Stimulated activated naive CD8-positive, alpha-beta T cell treated with anti-CD3 and anti-CD28 coated beads, Interleukin-15, amount 100 ng/mL, for 72 hours (primary cell): Measurements from ENCODE around the gene PFKL.
"Not testable (repeated sequence)": the region's sequence is repeated elsewhere in the genome, so short reads cannot be mapped to it uniquely, and the experiment has no call there.

Experiments
- ATAC-seq: fragments of 150-1000 bp; cut with Tn5 transposase; 2 replicates; pipeline ENCODE4 v1.10.0; 2021; ENCODE audit warnings: mild to moderate bottlenecking, moderate library complexity
- DNase-seq, 2 donors: peaks; one replicate each; pipeline ENCODE4 v3.0.0; 2021 to 2022
- H3K27ac Mint-ChIP-seq, 2 donors: one replicate each; pipeline ENCODE4 v1.8.0; 2022; ENCODE audit warnings: mild to moderate bottlenecking in 2 of 2, mixed read lengths in 2 of 2, moderate library complexity in 2 of 2
- H3K27me3 Mint-ChIP-seq: one replicate; pipeline ENCODE4 v1.8.0; 2022; ENCODE audit warnings: mixed read lengths
- H3K4me1 Mint-ChIP-seq: one replicate; pipeline ENCODE4 v1.8.0; 2022; ENCODE audit warnings: mild to moderate bottlenecking, mixed read lengths
- H3K4me3 Mint-ChIP-seq, 2 donors: one replicate each; pipeline ENCODE4 v1.8.0; 2022; ENCODE audit warnings: mild to moderate bottlenecking in 2 of 2, mixed read lengths in 2 of 2, moderate library complexity in 1 of 2
- H3K9me3 Mint-ChIP-seq, 2 donors: one replicate each; pipeline ENCODE4 v1.8.0; 2022; ENCODE audit warnings: mixed read lengths in 2 of 2

Gene PFKL

GRCh38 chr21:44269090-44269489, 30.8 kb upstream of the PFKL start:
- no peak for DNase-seq
- Mint-ChIP-seq H3K27me3 (no peaks in the 10 kb centered on the region), H3K27ac (no peak overlapping the region), H3K4me3 (no peak overlapping the region), H3K4me1 (no peaks in the 10 kb centered on the region), H3K9me3 (no peaks in the 10 kb centered on the region)
- no peak for ATAC-seq

GRCh38 chr21:44271558-44272283, 28.1 kb upstream of the PFKL start:
- H3K27ac Mint-ChIP-seq: peak overlapping the region in 1 of 2 donors; percentile 64
- DNase-seq (no peak), ATAC-seq (no peak)
- H3K27me3 Mint-ChIP-seq: no peaks in the 10 kb centered on the region
- H3K4me3 Mint-ChIP-seq: no peak overlapping the region
- H3K4me1 Mint-ChIP-seq: no peaks in the 10 kb centered on the region
- no peaks in the 10 kb centered on the region for H3K9me3 Mint-ChIP-seq

- no peak for DNase-seq
- Mint-ChIP-seq H3K27ac (peak overlapping the region in 1 of 2 donors; percentile 64), H3K9me3 (no peaks in the 10 kb centered on the region), H3K27me3 (no peaks in the 10 kb centered on the region), H3K4me1 (no peaks in the 10 kb centered on the region), H3K4me3 (no peak overlapping the region)
- no peak for ATAC-seq
Observed at GRCh38 chr21:44272284-44272858, 27.5 kb upstream of the PFKL start.

GRCh38 chr21:44273046-44273445, 26.8 kb upstream of the PFKL start:
- no peak for ATAC-seq

GRCh38 chr21:44275041-44275440, 24.8 kb upstream of the PFKL start:
- Mint-ChIP-seq H3K4me1 (no peaks in the 10 kb centered on the region), H3K27ac (no peak overlapping the region), H3K27me3 (no peaks in the 10 kb centered on the region), H3K9me3 (no peaks in the 10 kb centered on the region), H3K4me3 (no peak overlapping the region)
- DNase-seq: no peak
- ATAC-seq: no peak

More at GRCh38 chr21:44273046-44273445, 26.8 kb upstream of the PFKL start:
- H3K9me3 Mint-ChIP-seq: no peaks in the 10 kb centered on the region
- no peaks in the 10 kb centered on the region for H3K4me1 Mint-ChIP-seq
- no peak for DNase-seq
- no peak overlapping the region for H3K27ac Mint-ChIP-seq
- H3K4me3 Mint-ChIP-seq: no peak overlapping the region
- H3K27me3 Mint-ChIP-seq: no peaks in the 10 kb centered on the region

- DNase-seq (no peak), ATAC-seq (no peak)
- Mint-ChIP-seq H3K4me1 (no peaks in the 10 kb centered on the region), H3K27me3 (no peaks in the 10 kb centered on the region), H3K9me3 (no peaks in the 10 kb centered on the region), H3K4me3 (no peak overlapping the region), H3K27ac (no peak overlapping the region)
Observed at GRCh38 chr21:44279354-44280260, 20.2 kb upstream of the PFKL start.

GRCh38 chr21:44281801-44282200, 18.1 kb upstream of the PFKL start:
- Mint-ChIP-seq H3K9me3 (no peaks in the 10 kb centered on the region), H3K27ac (no peak overlapping the region), H3K27me3 (no peaks in the 10 kb centered on the region), H3K4me1 (no peaks in the 10 kb centered on the region), H3K4me3 (no peak overlapping the region)
- ATAC-seq (no peak), DNase-seq (no peak)

- Mint-ChIP-seq H3K4me3 (no peak overlapping the region), H3K27me3 (peaks cover under 1% of the 10 kb centered on the region), H3K4me1 (no peaks in the 10 kb centered on the region), H3K9me3 (no peaks in the 10 kb centered on the region), H3K27ac (no peak overlapping the region)
- ATAC-seq (no peak), DNase-seq (no peak)
Observed at GRCh38 chr21:44282370-44282769, 17.5 kb upstream of the PFKL start.

GRCh38 chr21:44283211-44283785, 16.6 kb upstream of the PFKL start:
- not testable (repeated sequence) for H3K4me1 Mint-ChIP-seq, H3K27ac Mint-ChIP-seq, DNase-seq, ATAC-seq, H3K9me3 Mint-ChIP-seq, H3K27me3 Mint-ChIP-seq, H3K4me3 Mint-ChIP-seq

- no peaks in the 10 kb centered on the region for H3K9me3 Mint-ChIP-seq
- peaks cover 12% of the 10 kb centered on the region for H3K27me3 Mint-ChIP-seq
- no peak overlapping the region for H3K4me3 Mint-ChIP-seq
- H3K4me1 Mint-ChIP-seq: no peaks in the 10 kb centered on the region
- H3K27ac Mint-ChIP-seq: no peak overlapping the region
- no peak for DNase-seq
- ATAC-seq: no peak
Observed at GRCh38 chr21:44283948-44284347, 15.9 kb upstream of the PFKL start.

- Mint-ChIP-seq H3K27ac (no peak within 1 kb of the TSS), H3K27me3 (peaks cover 12% of the 10 kb centered on the region), H3K4me3 (no peak within 1 kb of the TSS), H3K9me3 (no peaks in the 10 kb centered on the region), H3K4me1 (no peaks in the 10 kb centered on the region)
- ATAC-seq: peak; percentile 17
- no peak for DNase-seq
Observed at GRCh38 chr21:44285138-44285992, 14.5 kb upstream of the PFKL start, which contains the start of gene AIRE. AIRE (plus strand) TSS chr21:44285876; CDS start chr21:44286007, 131 bp downstream.

- H3K4me1 Mint-ChIP-seq: no peaks in the 10 kb centered on the region
- H3K27me3 Mint-ChIP-seq: peaks cover 12% of the 10 kb centered on the region
- ATAC-seq: no peak
- H3K4me3 Mint-ChIP-seq: no peak overlapping the region
- H3K9me3 Mint-ChIP-seq: no peaks in the 10 kb centered on the region
- no peak for DNase-seq
- no peak overlapping the region for H3K27ac Mint-ChIP-seq
Observed at GRCh38 chr21:44286086-44286715, 13.7 kb upstream of the PFKL start.

- DNase-seq (no peak), ATAC-seq (no peak)
- H3K4me3 Mint-ChIP-seq: no peak overlapping the region
- H3K27me3 Mint-ChIP-seq: peaks cover 12% of the 10 kb centered on the region
- H3K27ac Mint-ChIP-seq: no peak overlapping the region
- peaks cover 5% of the 10 kb centered on the region for H3K4me1 Mint-ChIP-seq
- no peaks in the 10 kb centered on the region for H3K9me3 Mint-ChIP-seq
Observed at GRCh38 chr21:44286716-44287632, 12.9 kb upstream of the PFKL start.
